Glutamatergic neuron (in vitro differentiated cells): ENCODE measurements around the gene HADHB. TPM values are rescaled to one million over a fixed set of nuclear protein-coding genes. Genes with fewer than 3 reads are reported as not detected.

ENCODE experiments used
- DNase-seq: peaks from one replicate; pipeline ENCODE4 v3.0.0; 2022
- H3K27ac Mint-ChIP-seq: one replicate; pipeline ENCODE4 v1.8.0; 2020; ENCODE audit warnings: mild to moderate bottlenecking, mixed read lengths, inconsistent platforms; ENCODE audit not compliant: unreplicated experiment
- H3K27me3 Mint-ChIP-seq: one replicate; pipeline ENCODE4 v1.8.0; 2020; ENCODE audit warnings: mild to moderate bottlenecking, moderate library complexity, mixed read lengths, inconsistent platforms; ENCODE audit not compliant: unreplicated experiment
- H3K36me3 Mint-ChIP-seq: one replicate; pipeline ENCODE4 v1.8.0; 2020; ENCODE audit warnings: mild to moderate bottlenecking, mixed read lengths, inconsistent platforms; ENCODE audit not compliant: unreplicated experiment
- H3K4me1 Mint-ChIP-seq: one replicate; pipeline ENCODE4 v1.8.0; 2020; ENCODE audit warnings: mild to moderate bottlenecking, low read depth, mixed read lengths, inconsistent platforms; ENCODE audit not compliant: unreplicated experiment
- H3K4me3 Mint-ChIP-seq: one replicate; pipeline ENCODE4 v1.8.0; 2020; ENCODE audit warnings: mild to moderate bottlenecking, mixed read lengths, inconsistent platforms; ENCODE audit not compliant: unreplicated experiment
- H3K9me3 Mint-ChIP-seq: one replicate; pipeline ENCODE4 v1.8.0; 2020; ENCODE audit warnings: mild to moderate bottlenecking, moderate library complexity, mixed read lengths, inconsistent platforms; ENCODE audit not compliant: unreplicated experiment
- long read RNA-seq: library from polyadenylated mRNA; unstranded; transcript quantifications from one replicate; pipeline ENCODE4 v2.0.0, GENCODE V29; 2020; ENCODE audit not compliant: unreplicated experiment
- total RNA-seq: library from RNA; stranded (reverse); fragmentation: NEBNext Ultra II Directional; extraction: Animal tissue kit (Norgen Biotek cat#: 25700); gene quantifications from one replicate; pipeline ENCODE4 v1.2.1, GENCODE V29; 2021; ENCODE audit not compliant: unreplicated experiment
- TF ChIP-seq, protein P1 (sequence below): fragments of 200-600 bp; sonication (generic); IDR thresholded peaks from one replicate; pipeline ENCODE4 v1.5.0; 2021; ENCODE audit not compliant: partially characterized antibody, unreplicated experiment

HADHB gene
- total RNA-seq, result 30.5 TPM
- long read RNA-seq, transcript HADHB-201 (16 exons, 2,044 nt), result major isoform, 35 of 43 reads
- long read RNA-seq, partial matches to known transcripts, result 5 of 43 reads
- long read RNA-seq, other reads (novel, unspliced or antisense), result 2 of 43 reads

DNA sequence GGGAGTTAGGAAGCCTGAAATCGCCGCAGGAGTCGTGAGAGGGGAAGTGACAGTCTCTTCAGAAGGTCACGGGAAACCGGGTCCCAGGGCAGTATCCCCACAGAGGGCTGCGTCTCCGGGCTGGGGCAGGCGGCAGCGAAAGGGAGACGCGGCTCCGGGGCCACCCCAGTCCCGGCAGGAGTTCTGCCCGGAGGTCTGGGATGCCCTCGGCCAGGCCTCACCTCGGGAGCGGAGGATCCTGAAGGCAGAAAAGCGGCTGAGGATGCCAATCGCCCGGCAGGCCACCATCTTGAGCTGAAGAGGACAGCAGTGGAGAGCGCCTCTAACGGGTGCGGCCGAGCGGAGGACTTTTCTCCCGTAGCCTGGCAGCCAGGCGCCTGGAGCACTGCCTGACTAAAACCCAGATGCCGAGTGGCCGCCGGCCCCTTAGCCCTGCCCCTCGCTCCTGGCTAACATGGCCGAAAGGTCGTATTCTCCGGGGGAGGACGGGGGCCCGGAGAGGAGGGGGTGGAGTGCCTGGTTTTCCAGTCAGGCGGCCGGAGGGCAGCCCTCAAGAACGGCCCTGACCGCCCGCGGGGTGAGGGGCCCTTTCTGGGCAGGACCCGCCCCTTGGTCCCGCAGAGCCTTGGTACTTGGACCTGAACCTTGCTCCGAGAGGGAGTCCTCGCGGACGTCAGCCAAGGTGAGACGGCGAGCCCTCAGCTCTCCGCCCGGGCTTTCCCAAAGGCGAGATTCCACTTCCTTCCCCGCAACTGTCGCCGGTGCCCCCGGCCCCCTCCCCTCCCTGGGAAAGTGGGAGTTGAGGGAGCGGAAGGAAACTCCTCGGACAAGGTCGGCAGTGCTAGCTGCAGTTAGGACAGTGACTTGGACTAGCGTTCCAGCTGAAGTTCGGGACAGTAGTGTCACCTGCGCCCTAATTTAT, at the start of gene HADHB, which contains the start of gene HADHA:
Gene HADHB (plus strand): TSS at position 631 of the 922 bp plus-strand sequence. CDS start 9,316 bp downstream, outside the sequence.
Gene HADHA (minus strand): TSS at position 324 of the 922 bp plus-strand sequence. CDS start 36 bp downstream, at position 288.
- H3K4me1 Mint-ChIP-seq, result peaks cover 9% of the 10 kb centered on the region
- peak within 1 kb of the TSS; percentile 93 for H3K27ac Mint-ChIP-seq
- DNase-seq, result peak; percentile 92
- TF ChIP-seq, protein P1, sequence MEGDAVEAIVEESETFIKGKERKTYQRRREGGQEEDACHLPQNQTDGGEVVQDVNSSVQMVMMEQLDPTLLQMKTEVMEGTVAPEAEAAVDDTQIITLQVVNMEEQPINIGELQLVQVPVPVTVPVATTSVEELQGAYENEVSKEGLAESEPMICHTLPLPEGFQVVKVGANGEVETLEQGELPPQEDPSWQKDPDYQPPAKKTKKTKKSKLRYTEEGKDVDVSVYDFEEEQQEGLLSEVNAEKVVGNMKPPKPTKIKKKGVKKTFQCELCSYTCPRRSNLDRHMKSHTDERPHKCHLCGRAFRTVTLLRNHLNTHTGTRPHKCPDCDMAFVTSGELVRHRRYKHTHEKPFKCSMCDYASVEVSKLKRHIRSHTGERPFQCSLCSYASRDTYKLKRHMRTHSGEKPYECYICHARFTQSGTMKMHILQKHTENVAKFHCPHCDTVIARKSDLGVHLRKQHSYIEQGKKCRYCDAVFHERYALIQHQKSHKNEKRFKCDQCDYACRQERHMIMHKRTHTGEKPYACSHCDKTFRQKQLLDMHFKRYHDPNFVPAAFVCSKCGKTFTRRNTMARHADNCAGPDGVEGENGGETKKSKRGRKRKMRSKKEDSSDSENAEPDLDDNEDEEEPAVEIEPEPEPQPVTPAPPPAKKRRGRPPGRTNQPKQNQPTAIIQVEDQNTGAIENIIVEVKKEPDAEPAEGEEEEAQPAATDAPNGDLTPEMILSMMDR, result no peak
- H3K27me3 Mint-ChIP-seq, result no peaks in the 10 kb centered on the region
- H3K9me3 Mint-ChIP-seq, result peaks cover 5% of the 10 kb centered on the region
- no peaks in the 10 kb centered on the region for H3K36me3 Mint-ChIP-seq
- H3K4me3 Mint-ChIP-seq, result peak within 1 kb of the TSS; percentile 96

GRCh38 chr2:26195040-26195984, 49.4 kb upstream of the HADHB start:
- TF ChIP-seq, protein P1, result no peak
- no peak overlapping the region for H3K27ac Mint-ChIP-seq
- no peak for DNase-seq
- peaks cover 3% of the 10 kb centered on the region for H3K27me3 Mint-ChIP-seq
- H3K4me3 Mint-ChIP-seq, result no peak overlapping the region
- no peaks in the 10 kb centered on the region for H3K4me1 Mint-ChIP-seq
- H3K9me3 Mint-ChIP-seq, result no peaks in the 10 kb centered on the region
- no peaks in the 10 kb centered on the region for H3K36me3 Mint-ChIP-seq

- no peak overlapping the region for H3K4me3 Mint-ChIP-seq
- H3K9me3 Mint-ChIP-seq, result no peaks in the 10 kb centered on the region
- DNase-seq, result no peak
- no peaks in the 10 kb centered on the region for H3K4me1 Mint-ChIP-seq
- TF ChIP-seq, protein P1, result no peak
- H3K36me3 Mint-ChIP-seq, result no peaks in the 10 kb centered on the region
- peaks cover 3% of the 10 kb centered on the region for H3K27me3 Mint-ChIP-seq
- H3K27ac Mint-ChIP-seq, result no peak overlapping the region
Measured at GRCh38 chr2:26196683-26197418, 47.9 kb upstream of the HADHB start.

- TF ChIP-seq, protein P1, result no peak
- Mint-ChIP-seq H3K36me3 (no peaks in the 10 kb centered on the region), H3K4me3 (no peak overlapping the region), H3K9me3 (no peaks in the 10 kb centered on the region), H3K27ac (no peak overlapping the region), H3K4me1 (peaks cover under 1% of the 10 kb centered on the region), H3K27me3 (peaks cover 3% of the 10 kb centered on the region)
- no peak for DNase-seq
Measured at GRCh38 chr2:26197516-26197915, 47.2 kb upstream of the HADHB start.
